Common myeloid progenitor, CD34-positive (primary cell): ENCODE data around the gene NPFFR2. TPM values are rescaled to one million over a fixed set of nuclear protein-coding genes. Genes with fewer than 3 reads are reported as not detected.

Experiments used
- CTCF ChIA-PET: fragments of 350-600 bp; sonication (Branson Sonifier 250); formaldehyde crosslinking; loops from one replicate; lab custom pipeline; 2021; ENCODE audit warnings: antibody characterized with exemption; lab: Charles Lee
- POLR2A ChIA-PET: fragments of 350-600 bp; sonication (Branson Sonifier 250); formaldehyde crosslinking; loops from one replicate; lab custom pipeline; 2021; ENCODE audit warnings: antibody characterized with exemption; lab: Charles Lee
- DNase-seq, 3 donors: peaks; one replicate each; pipeline versions ENCODE4 v3.0.0 to v3.0.0-alpha.2; 2013
- H3K27ac ChIP-seq, 2 experiments: 1 replicate in 1 of 2; 2 replicates in 1 of 2; pipeline ENCODE4 v1.7.0; 2013; ENCODE audit warnings: inconsistent platforms in 2 of 2, low read length in 2 of 2, mild to moderate bottlenecking in 2 of 2, low read depth in 1 of 2, moderate library complexity in 1 of 2; ENCODE audit not compliant: severe bottlenecking in 2 of 2, insufficient read depth in 1 of 2, poor library complexity in 1 of 2
- H3K27me3 ChIP-seq, 5 experiments: replicated peaks in 2 of 5; 1 replicate in 3 of 5; 2 replicates in 2 of 5; pipeline versions ENCODE4 v1.6.1 to v1.7.0; 2013; ENCODE audit warnings: low read length in 4 of 5, mild to moderate bottlenecking in 2 of 5, moderate library complexity in 2 of 5, inconsistent platforms in 1 of 5; ENCODE audit not compliant: insufficient read depth in 5 of 5, control insufficient read depth in 4 of 5
- H3K36me3 ChIP-seq, 4 experiments: 1 replicate in 2 of 4; 2 replicates in 2 of 4; pipeline versions ENCODE4 v1.6.1 to v1.7.0; 2013; ENCODE audit warnings: low read length in 3 of 4, control low read depth in 1 of 4, mild to moderate bottlenecking in 1 of 4; ENCODE audit not compliant: control insufficient read depth in 4 of 4, insufficient read depth in 4 of 4
- H3K4me1 ChIP-seq, 4 experiments: 1 replicate in 3 of 4; 2 replicates in 1 of 4; pipeline versions ENCODE4 v1.6.1 to v1.7.1; 2013; ENCODE audit warnings: low read length in 3 of 4, mild to moderate bottlenecking in 3 of 4, control low read depth in 1 of 4, inconsistent platforms in 1 of 4, moderate library complexity in 1 of 4; ENCODE audit not compliant: control insufficient read depth in 4 of 4, insufficient read depth in 4 of 4; ENCODE audit errors: control extremely low read depth in 1 of 4
- H3K4me3 ChIP-seq, 7 experiments: 1 replicate in 4 of 7; 2 replicates in 3 of 7; pipeline versions ENCODE4 v1.5.1 to v1.7.0; 2013; ENCODE audit warnings: mild to moderate bottlenecking in 7 of 7, low read length in 6 of 7, moderate library complexity in 6 of 7, inconsistent platforms in 2 of 7, low read depth in 2 of 7, control low read depth in 1 of 7; ENCODE audit not compliant: insufficient read depth in 4 of 7, control insufficient read depth in 1 of 7; ENCODE audit errors: extremely low read depth in 1 of 7
- H3K9me3 ChIP-seq, 5 experiments: 1 replicate in 4 of 5; 2 replicates in 1 of 5; pipeline versions ENCODE4 v1.6.1 to v1.7.1; 2013; ENCODE audit warnings: low read length in 4 of 5, mild to moderate bottlenecking in 2 of 5, inconsistent platforms in 1 of 5, low read depth in 1 of 5, moderate library complexity in 1 of 5; ENCODE audit not compliant: control insufficient read depth in 4 of 5, insufficient read depth in 2 of 5; ENCODE audit errors: control extremely low read depth in 1 of 5
- WGBS: methylation state at CpG from one replicate; pipeline ENCODE4 v1.1.5; 2013; ENCODE audit not compliant: insufficient coverage; 5-methylcytosine and 5-hydroxymethylcytosine counted together
- polyA plus RNA-seq: library from polyadenylated mRNA; unstranded; fragments of 120-200 nt; gene quantifications from one replicate; pipeline ENCODE4 v1.2.1, GENCODE V29; 2013

The NPFFR2 gene
- polyA plus RNA-seq, result not detected

- 22% methylated on average over 32 of the region's 36 CpGs for WGBS
Measured at GRCh38 chr4:72031868-72032608, at the start of gene NPFFR2. TSS of gene NPFFR2 (plus strand) at chr4:72032000. CDS start at chr4:72128592, 96,592 bp downstream.

DNA sequence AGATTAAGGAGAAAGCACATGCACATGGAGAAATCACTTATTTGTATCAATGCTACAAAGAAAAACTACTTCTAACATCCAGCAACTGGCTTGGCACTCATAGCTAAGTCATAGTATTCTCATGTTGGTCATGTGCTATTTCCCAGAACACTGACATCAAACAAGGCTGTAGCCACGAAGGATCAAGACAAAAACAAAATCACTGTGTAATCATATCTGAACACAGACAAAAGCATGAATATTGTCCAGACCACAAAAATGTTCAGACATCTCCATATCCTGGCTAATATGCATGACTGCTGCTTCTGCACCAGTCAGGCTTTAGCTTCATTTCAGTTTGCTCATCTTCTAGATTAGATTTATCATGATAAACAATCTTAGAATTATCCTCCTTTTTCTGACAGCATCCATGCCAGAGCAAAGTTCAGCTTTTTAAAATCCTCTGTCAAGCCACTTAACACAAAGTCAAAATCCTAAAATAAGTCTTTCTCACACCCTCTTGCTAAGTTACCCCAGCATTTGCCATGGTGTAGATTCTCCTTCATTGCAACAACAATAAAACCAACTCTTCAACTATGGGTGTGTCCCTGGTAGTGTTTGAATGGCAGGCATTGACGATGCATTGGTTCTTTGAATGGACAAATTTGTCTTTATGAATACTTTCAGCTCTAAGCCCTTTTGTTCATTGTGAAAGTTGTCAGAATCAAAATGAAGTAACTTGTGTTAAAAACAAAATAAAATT lies 39.1 kb upstream of the NPFFR2 start:
- POLR2A ChIA-PET, result no interaction called here
- no peak for DNase-seq
- Histone ChIP-seq H3K4me3 (no peak overlapping the region), H3K27ac (no peak overlapping the region), H3K36me3 (no peaks in the 10 kb centered on the region), H3K4me1 (no peaks in the 10 kb centered on the region), H3K27me3 (no peaks in the 10 kb centered on the region), H3K9me3 (peaks cover 0 to 8% (median 2%) of the 10 kb centered on the region in 5 experiments)
- CTCF ChIA-PET, result no interaction called here
- WGBS, result 88% methylated on average over 1 of the region's 2 CpGs

More at GRCh38 chr4:72031868-72032608, at the start of gene NPFFR2:
- POLR2A ChIA-PET, result no interaction called here
- peaks cover 0 to 6% (median 0%) of the 10 kb centered on the region in 4 experiments for H3K4me1 ChIP-seq
- peaks cover 5 to 36% (median 14%) of the 10 kb centered on the region in 5 experiments for H3K27me3 ChIP-seq
- peak within 1 kb of the TSS in 5 of 7 experiments; percentile 3 to 43 (median 16) for H3K4me3 ChIP-seq
- CTCF ChIA-PET, result no interaction called here
- no peaks in the 10 kb centered on the region for H3K36me3 ChIP-seq
- no peaks in the 10 kb centered on the region for H3K9me3 ChIP-seq
- peak in 1 of 3 donors; percentile 6 for DNase-seq
- H3K27ac ChIP-seq, result no peak within 1 kb of the TSS

DNA sequence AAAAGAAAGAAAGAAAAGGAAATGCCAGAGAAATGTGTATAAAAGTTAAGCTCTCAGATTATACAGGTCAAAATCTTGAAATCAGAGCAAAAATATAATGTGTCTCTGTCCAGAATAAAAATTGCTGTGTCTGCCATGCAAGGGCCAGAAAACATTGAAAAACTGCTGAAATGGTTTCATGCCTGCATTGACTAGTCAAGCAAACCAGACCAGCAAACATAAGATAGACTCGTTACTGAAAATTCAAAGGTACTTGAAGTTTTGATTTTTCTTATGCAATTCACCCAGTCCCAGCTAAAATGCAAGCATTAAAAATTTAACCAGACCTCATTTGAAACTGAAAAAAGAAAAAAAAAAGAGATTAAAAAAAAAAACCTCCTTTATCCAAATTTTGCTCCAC lies 37.2 kb upstream of the NPFFR2 start:
- ChIA-PET POLR2A (interaction anchor here (0.6 kb wide), 1 partner anchor 281 kb away, joined by 4 read pairs; no protein-coding TSS in a partner anchor), CTCF (no interaction called here)
- DNase-seq, result no peak
- H3K27ac ChIP-seq, result no peak overlapping the region
- H3K9me3 ChIP-seq, result peaks cover 0 to 8% (median 2%) of the 10 kb centered on the region in 5 experiments
- no peaks in the 10 kb centered on the region for H3K4me1 ChIP-seq
- H3K36me3 ChIP-seq, result no peaks in the 10 kb centered on the region
- no peaks in the 10 kb centered on the region for H3K27me3 ChIP-seq
- H3K4me3 ChIP-seq, result no peak overlapping the region
- 83% methylated on average over 1 of the region's 1 CpG for WGBS

GRCh38 chr4:71995297-71995696 lies 36.5 kb upstream of the NPFFR2 start:
- DNase-seq, result no peak
- peaks cover 0 to 8% (median 2%) of the 10 kb centered on the region in 5 experiments for H3K9me3 ChIP-seq
- H3K36me3 ChIP-seq, result no peaks in the 10 kb centered on the region
- no peaks in the 10 kb centered on the region for H3K27me3 ChIP-seq
- ChIA-PET CTCF (no interaction called here), POLR2A (no interaction called here)
- H3K27ac ChIP-seq, result no peak overlapping the region
- no peak overlapping the region for H3K4me3 ChIP-seq
- no CpG with 5 or more reads among the region's 1 CpG for WGBS
- H3K4me1 ChIP-seq, result no peaks in the 10 kb centered on the region

GRCh38 chr4:72006586-72006985 lies 25.2 kb upstream of the NPFFR2 start:
- 96% methylated on average over 2 of the region's 2 CpGs for WGBS
- H3K27ac ChIP-seq, result no peak overlapping the region
- H3K4me1 ChIP-seq, result peaks cover 0 to 3% (median 0%) of the 10 kb centered on the region in 4 experiments
- ChIA-PET CTCF (no interaction called here), POLR2A (no interaction called here)
- no peaks in the 10 kb centered on the region for H3K36me3 ChIP-seq
- no peak overlapping the region for H3K4me3 ChIP-seq
- H3K27me3 ChIP-seq, result no peaks in the 10 kb centered on the region
- no peaks in the 10 kb centered on the region for H3K9me3 ChIP-seq
- DNase-seq, result no peak

GRCh38 chr4:72011906-72012305 lies 19.9 kb upstream of the NPFFR2 start:
- Histone ChIP-seq H3K27me3 (no peaks in the 10 kb centered on the region), H3K4me1 (peaks cover 0 to 13% (median 0%) of the 10 kb centered on the region in 4 experiments), H3K9me3 (no peaks in the 10 kb centered on the region), H3K27ac (peak overlapping the region in 1 of 2 experiments; percentile 44), H3K36me3 (no peaks in the 10 kb centered on the region), H3K4me3 (peak overlapping the region in 1 of 7 experiments; percentile 4)
- DNase-seq, result peak; percentile 9 to 69 (median 52)
- ChIA-PET POLR2A (no interaction called here), CTCF (no interaction called here)

DNA sequence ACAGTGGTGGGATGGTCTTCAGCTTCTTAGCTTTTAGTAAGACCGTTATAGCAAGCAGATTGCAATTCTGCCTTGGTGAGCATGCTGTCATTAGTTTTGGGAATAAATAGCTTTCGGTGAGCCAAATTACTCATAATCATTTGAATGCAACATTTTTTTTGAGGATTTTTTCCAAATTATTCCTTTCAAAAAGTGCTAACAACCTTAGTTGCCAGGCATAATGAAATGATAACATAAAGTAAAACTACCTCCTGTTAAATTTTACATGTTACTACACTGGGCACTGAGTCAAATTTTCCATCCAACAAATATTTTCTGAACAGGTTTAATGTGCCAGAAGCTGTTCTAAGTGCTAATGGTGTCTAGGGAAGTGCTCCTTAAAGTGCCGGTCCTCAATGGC lies 15.8 kb upstream of the NPFFR2 start:
- ChIA-PET POLR2A (no interaction called here), CTCF (no interaction called here)
- WGBS, result 88% methylated on average over 2 of the region's 3 CpGs

More for the DNA sequence above, 15.8 kb upstream of the NPFFR2 start:
- DNase-seq, result no peak
- Histone ChIP-seq H3K27ac (no peak overlapping the region), H3K27me3 (no peaks in the 10 kb centered on the region), H3K36me3 (no peaks in the 10 kb centered on the region), H3K4me3 (no peak overlapping the region), H3K4me1 (peaks cover 0 to 13% (median 0%) of the 10 kb centered on the region in 4 experiments), H3K9me3 (no peaks in the 10 kb centered on the region)
